ENCODE data around the gene RSRC1.
A peak's percentile ranks its signal among the peaks of the same experiment; 100 is the strongest.
"Not testable (repeated sequence)": the region's sequence is repeated elsewhere in the genome, so short reads cannot be mapped to it uniquely, and the experiment has no call there.

The RSRC1 gene

DNA sequence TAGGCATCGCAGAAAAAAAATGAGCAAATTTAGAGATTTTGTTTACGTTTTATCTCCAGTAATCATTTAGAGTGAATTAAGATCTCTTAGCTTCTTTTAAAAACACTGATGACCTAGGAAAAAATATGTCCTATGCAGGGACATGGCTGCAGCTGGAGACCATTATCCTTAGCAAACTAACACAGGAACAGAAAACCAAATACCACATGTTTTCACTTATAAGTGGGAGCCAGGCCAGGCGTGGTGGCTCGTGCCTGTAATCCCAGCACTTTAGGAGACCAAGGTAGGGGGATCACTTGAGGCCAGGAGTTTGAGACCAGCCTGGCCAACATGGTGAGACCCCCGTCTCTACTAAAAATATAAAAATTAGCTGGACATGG lies 298.6 kb downstream of the RSRC1 start:
- DNase-seq = not testable (repeated sequence)

- no peak for DNase-seq
Measured at GRCh38 chr3:158418035-158418434, 308.1 kb downstream of the RSRC1 start.

GRCh38 chr3:158419820-158420653 lies 310.1 kb downstream of the RSRC1 start:
- DNase-seq = no peak

GRCh38 chr3:158420654-158421396 lies 310.9 kb downstream of the RSRC1 start:
- DNase-seq = peak in 1 of 2 experiments; percentile 8

GRCh38 chr3:158430448-158430847 lies 320.6 kb downstream of the RSRC1 start:
- no peak for DNase-seq

DNA sequence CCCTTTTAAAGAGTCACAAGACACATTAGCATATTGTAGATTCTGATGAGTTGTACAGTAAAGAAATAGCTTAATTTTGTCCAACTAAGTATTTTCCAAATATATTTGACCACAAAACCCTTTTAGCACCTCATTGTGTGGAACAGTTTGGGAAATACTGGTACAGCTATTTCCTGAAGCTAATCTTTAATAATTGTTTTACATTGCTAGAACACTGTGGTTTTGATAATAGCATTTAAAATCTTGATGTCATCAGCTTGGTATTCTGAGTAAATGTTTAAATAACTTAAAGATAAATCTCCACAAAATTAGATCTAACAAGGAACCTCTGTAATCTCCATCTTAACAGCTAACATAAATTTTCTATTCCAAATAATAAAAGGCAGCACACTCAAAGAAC lies 321.1 kb downstream of the RSRC1 start:
- no peak for DNase-seq

DNA sequence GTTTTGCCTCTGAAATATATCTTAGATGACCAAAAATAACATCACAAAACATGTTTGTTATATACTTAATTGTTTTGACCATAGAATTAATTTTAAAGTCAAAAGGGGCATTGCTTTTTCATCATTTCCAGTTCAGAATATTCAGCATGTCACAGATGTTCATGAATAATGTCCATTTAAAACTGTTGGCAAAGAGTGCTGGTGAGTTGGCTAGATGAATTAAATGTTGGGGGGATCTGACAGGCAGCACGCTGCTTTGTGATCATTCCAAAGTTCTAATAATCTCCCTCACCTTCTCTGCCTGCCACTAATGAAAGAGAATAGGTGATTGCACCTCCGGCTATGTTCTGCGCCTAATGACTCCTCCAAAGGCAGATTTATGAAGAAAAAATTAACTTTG lies 321.9 kb downstream of the RSRC1 start:
- no peak for DNase-seq

DNA sequence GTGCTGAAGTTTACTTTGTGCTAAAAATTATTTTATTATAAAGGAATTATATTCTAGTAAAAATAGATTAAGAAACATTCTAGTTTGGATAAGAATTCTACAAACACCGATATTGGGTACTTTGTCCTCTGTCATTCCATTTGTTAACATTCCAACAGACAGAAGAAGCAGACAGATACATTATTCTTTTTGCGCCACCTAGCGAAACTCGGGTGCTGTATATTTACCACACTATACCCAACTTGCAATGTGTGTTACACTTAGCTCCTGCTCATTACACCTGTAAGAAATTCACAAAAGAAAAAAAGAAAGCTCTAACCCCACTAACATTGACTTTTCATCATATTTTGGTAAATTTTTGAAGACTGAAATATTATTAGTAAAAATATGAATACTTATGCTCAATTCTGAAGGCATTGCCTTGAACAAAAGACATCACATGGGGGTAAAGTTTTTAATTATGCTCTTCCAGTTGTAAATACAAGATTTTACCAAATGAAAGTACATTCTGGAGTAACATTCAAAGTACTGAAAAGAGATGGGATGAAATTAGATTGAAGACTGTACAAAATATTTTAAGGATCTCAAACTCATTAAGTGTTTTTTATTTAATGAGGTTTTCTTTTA lies 324.6 kb downstream of the RSRC1 start:
- peak in 1 of 2 experiments; percentile 71 for DNase-seq

GRCh38 chr3:158443632-158444031 lies 333.7 kb downstream of the RSRC1 start:
- no peak for DNase-seq

DNA sequence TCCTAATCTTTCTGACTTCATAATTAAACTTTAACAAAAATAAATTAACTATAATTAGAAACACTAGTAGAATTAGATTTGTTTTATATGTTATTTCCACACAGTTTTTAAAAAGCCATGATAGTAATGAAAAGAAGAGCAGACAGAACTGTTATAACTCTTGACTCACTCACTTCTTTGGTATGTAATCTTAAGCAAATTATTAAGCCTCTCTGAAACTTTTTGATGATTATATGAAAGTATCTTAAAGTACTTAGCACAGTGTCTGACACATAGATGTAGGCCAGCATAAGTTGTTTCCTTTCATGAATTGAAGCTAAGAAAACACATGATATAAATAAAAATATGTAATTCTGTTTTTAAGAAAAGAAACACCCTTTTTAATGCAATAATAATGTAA lies 337.5 kb downstream of the RSRC1 start:
- no peak for DNase-seq

- no peak for DNase-seq
Measured at GRCh38 chr3:158451405-158452055, 341.6 kb downstream of the RSRC1 start.

DNA sequence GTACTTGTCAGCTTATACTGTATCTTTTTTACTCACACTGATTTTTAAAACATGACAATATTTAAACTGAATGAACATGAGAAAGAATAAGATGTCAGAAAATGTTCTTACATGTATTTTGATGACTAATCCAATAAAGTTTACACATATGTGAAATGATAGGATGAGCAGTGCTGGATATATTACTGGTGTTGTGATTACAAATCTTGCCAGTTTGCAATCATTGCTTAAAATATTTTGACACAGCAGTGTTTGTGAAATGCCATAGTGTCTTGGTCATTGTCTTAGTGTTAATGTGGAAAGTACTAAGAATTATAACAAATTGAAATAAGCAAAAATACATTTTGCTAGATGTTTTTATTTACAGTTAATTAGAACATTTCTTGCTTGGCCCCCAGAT lies 342.4 kb downstream of the RSRC1 start:
- no peak for DNase-seq

- DNase-seq = no peak
Measured at GRCh38 chr3:158453004-158453403, 343.1 kb downstream of the RSRC1 start.

- DNase-seq = no peak
Measured at GRCh38 chr3:158453865-158454264, 344.0 kb downstream of the RSRC1 start.

DNA sequence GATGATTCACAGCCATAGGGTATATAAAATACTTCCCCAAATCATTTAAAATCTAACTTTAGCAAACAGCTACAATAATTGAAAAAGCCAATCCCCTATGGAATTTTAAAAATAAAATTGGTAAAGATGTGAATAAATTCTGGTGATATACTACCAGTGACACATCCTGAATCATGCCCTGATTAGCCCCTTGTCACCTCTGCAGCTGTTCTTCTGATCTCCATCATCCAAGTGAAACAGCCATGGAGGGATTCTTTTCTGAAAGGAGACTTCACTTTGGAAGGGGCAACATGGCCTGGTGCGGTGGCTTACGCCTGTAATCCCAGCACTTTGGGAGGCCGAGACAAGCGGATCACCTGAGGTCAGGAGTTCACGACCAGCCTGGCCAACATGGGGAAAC lies 345.5 kb downstream of the RSRC1 start:
- no peak for DNase-seq

DNA sequence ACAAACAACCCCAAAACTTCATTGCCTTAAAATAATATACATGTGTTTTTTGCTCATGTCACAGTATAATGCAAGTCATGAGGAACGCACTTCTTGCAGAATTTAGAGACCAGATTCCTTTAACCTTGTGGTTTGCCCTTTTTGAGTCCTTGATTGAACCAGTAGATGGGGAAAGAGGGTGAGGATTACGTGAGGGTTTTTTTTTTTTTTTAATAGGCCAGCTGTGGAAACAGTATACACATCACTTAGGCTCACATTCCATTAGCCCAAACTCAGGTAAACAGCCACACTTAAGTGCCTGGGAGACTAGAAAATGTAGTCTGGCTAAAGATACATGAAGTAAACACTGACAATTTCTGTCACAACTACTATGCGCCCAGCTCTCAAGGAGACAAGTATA lies 346.2 kb downstream of the RSRC1 start:
- no peak for DNase-seq

- DNase-seq = no peak
Measured at GRCh38 chr3:158458464-158458863, 348.6 kb downstream of the RSRC1 start.

- DNase-seq = no peak
Measured at GRCh38 chr3:158460926-158461325, 351.0 kb downstream of the RSRC1 start.

GRCh38 chr3:158463556-158463955 lies 353.7 kb downstream of the RSRC1 start:
- no peak for DNase-seq

GRCh38 chr3:158465074-158465473 lies 355.2 kb downstream of the RSRC1 start:
- DNase-seq = no peak

- no peak for DNase-seq
Measured at GRCh38 chr3:158470944-158471638, 361.2 kb downstream of the RSRC1 start.

DNA sequence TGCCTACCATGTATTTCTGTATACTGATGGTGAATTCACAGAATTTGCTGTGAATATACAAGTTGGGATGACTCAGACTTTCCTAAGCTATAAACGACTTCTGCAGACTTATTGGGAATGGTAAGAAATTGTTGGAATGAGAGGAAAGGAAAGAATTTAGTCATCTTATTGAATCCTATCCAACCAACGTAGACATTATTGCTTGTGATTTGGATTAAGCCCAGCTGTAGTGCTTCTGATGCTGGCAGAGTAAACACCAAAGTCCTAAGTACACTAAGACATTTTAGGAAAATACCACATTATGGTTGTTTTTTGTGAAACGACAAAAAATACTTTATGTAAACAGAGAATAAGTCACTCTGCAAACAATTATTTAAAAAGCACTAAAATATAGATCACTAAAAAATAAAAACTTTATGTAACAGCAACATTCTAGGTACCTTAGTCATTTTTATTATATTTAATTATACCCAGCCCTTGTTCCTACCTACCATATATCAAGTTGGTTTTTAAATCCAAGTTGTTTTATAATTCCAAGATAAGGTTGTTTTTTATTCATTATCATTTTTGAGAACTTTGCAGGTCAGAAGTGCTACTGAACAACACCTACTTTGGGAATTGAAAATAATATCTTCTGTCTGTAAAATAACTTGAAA lies 361.9 kb downstream of the RSRC1 start:
- DNase-seq = peak in 1 of 2 experiments; percentile 9

Measured in SW 1271 (cell line).